ENCODE results near the gene YLPM1. TPM values are rescaled to one million over a fixed set of nuclear protein-coding genes. Genes with fewer than 3 reads are reported as not detected.

YLPM1 gene
- polyA plus RNA-seq, 1 of the 3 experiments (the other 2 are of a cell fraction), result 14.0 TPM

GRCh38 chr14:74871819-74872218, 108.7 kb downstream of the YLPM1 start:
- ChIA-PET POLR2A (no interaction called here), CTCF (interaction anchor here (1.0 to 17.2 kb wide), 4 partner anchors 10 to 216 kb away, joined by 4 to 134 read pairs (median 52); no protein-coding TSS in a partner anchor)
- no peak for TF ChIP-seq USF1 (IDR thresholded peaks at IDR 0.05; ENCODE audit: borderline replicate concordance, low read depth)
- no peak for TF ChIP-seq RXRA (IDR thresholded peaks at IDR 0.05; ENCODE audit: borderline replicate concordance, low read depth)
- TF ChIP-seq EP300 (IDR thresholded peaks at IDR 0.05; ENCODE audit: borderline replicate concordance in 1 of 2, low read depth in 1 of 2, low read length in 1 of 2), result no peak
- no peak for TF ChIP-seq POLR2AphosphoS5 (IDR thresholded peaks at IDR 0.05; ENCODE audit: low read depth, low read length)
- TF ChIP-seq TAF1 (IDR thresholded peaks at IDR 0.05; ENCODE audit: borderline replicate concordance, low read depth, low read length), result no peak
- TF ChIP-seq ZBTB33 (IDR thresholded peaks at IDR 0.05; ENCODE audit: borderline replicate concordance, low read depth), result no peak
- no peak for TF ChIP-seq RAD21 (IDR thresholded peaks at IDR 0.05; ENCODE audit: low read length)
- no peak for TF ChIP-seq RCOR1 (IDR thresholded peaks at IDR 0.05; ENCODE audit: low read length)
- no peak for TF ChIP-seq JUND (IDR thresholded peaks at IDR 0.05)
- TF ChIP-seq USF2 (IDR thresholded peaks at IDR 0.05; ENCODE audit: borderline replicate concordance, low read depth, low read length), result no peak
- no peaks in the 10 kb centered on the region for H3K36me3 ChIP-seq (replicated peaks in 1 of 2; ENCODE audit: control insufficient read depth in 1 of 2, insufficient read depth in 2 of 2, low read length in 1 of 2)
- H3K9me2 ChIP-seq, result no peaks in the 10 kb centered on the region
- H3K27me3 ChIP-seq (ENCODE audit: insufficient read depth), result no peaks in the 10 kb centered on the region
- DNase-seq, result no peak
- no peak overlapping the region for H3K27ac ChIP-seq (ENCODE audit: low read depth in 2 of 2, low read length in 1 of 2)
- H3K9me3 ChIP-seq, result no peaks in the 10 kb centered on the region
- H3K4me3 ChIP-seq (ENCODE audit: low read depth in 2 of 2, low read length in 1 of 2), result no peak overlapping the region
- H4K20me1 ChIP-seq (ENCODE audit: insufficient read depth), result no peaks in the 10 kb centered on the region
- H3K4me2 ChIP-seq, result no peak overlapping the region
- peaks cover 0 to 4% of the 10 kb centered on the region in 2 experiments; a peak in 1 of 4 replicates for H3K4me1 ChIP-seq (ENCODE audit: control insufficient read depth in 1 of 2, insufficient read depth in 2 of 2, low read depth in 1 of 2, low read length in 1 of 2)
- no peaks in the 10 kb centered on the region for H3F3A ChIP-seq (replicated peaks; ENCODE audit: insufficient read depth)
- H2AFZ ChIP-seq (ENCODE audit: low read depth), result no peak overlapping the region
- no peaks in the 10 kb centered on the region for H3K79me2 ChIP-seq (ENCODE audit: insufficient read depth)
- WGBS (ENCODE audit: low lambda C conversion rate), result 86% methylated on average over 4 of the region's 4 CpGs
- H3K9ac ChIP-seq, result no peak overlapping the region

GRCh38 chr14:74875204-74875603, 112.1 kb downstream of the YLPM1 start:
- no peak overlapping the region for H3K4me3 ChIP-seq (ENCODE audit: low read depth in 2 of 2, low read length in 1 of 2)
- H3K27me3 ChIP-seq (ENCODE audit: insufficient read depth), result no peaks in the 10 kb centered on the region
- no peaks in the 10 kb centered on the region for H3K79me2 ChIP-seq (ENCODE audit: insufficient read depth)
- WGBS (ENCODE audit: low lambda C conversion rate), result 91% methylated on average over 5 of the region's 5 CpGs
- no peaks in the 10 kb centered on the region for H3K36me3 ChIP-seq (replicated peaks in 1 of 2; ENCODE audit: control insufficient read depth in 1 of 2, insufficient read depth in 2 of 2, low read length in 1 of 2)
- ChIA-PET POLR2A (no interaction called here), CTCF (interaction anchor here (1.1 to 17.2 kb wide), 3 partner anchors 14 to 32 kb away, joined by 3 to 134 read pairs (median 94); no protein-coding TSS in a partner anchor)
- TF ChIP-seq FOSL2 (IDR thresholded peaks at IDR 0.05; ENCODE audit: borderline replicate concordance, low read depth) (no peak), USF1 (IDR thresholded peaks at IDR 0.05; ENCODE audit: borderline replicate concordance, low read depth) (no peak), FOXM1 (IDR thresholded peaks at IDR 0.05; ENCODE audit: low read depth) (no peak), USF2 (IDR thresholded peaks at IDR 0.05; ENCODE audit: borderline replicate concordance, low read depth, low read length) (no peak), EZH2phosphoT487 (IDR thresholded peaks at IDR 0.05; ENCODE audit: borderline replicate concordance, low read depth) (no peak), NFIC (IDR thresholded peaks at IDR 0.05; ENCODE audit: borderline replicate concordance) (no peak), SIN3A (IDR thresholded peaks at IDR 0.05; ENCODE audit: borderline replicate concordance, low read depth, low read length) (no peak), RXRA (IDR thresholded peaks at IDR 0.05; ENCODE audit: borderline replicate concordance, low read depth) (no peak)
- no peak overlapping the region for H3K4me2 ChIP-seq
- no peak overlapping the region for H2AFZ ChIP-seq (ENCODE audit: low read depth)
- H3K9me3 ChIP-seq, result no peaks in the 10 kb centered on the region
- no peak for DNase-seq
- no peak overlapping the region for H3K9ac ChIP-seq
- H3K9me2 ChIP-seq, result no peaks in the 10 kb centered on the region
- no peak overlapping the region for H3K27ac ChIP-seq (ENCODE audit: low read depth in 2 of 2, low read length in 1 of 2)
- H3F3A ChIP-seq (replicated peaks; ENCODE audit: insufficient read depth), result no peaks in the 10 kb centered on the region
- H3K4me1 ChIP-seq (ENCODE audit: control insufficient read depth in 1 of 2, insufficient read depth in 2 of 2, low read depth in 1 of 2, low read length in 1 of 2), result no peaks in the 10 kb centered on the region
- no peaks in the 10 kb centered on the region for H4K20me1 ChIP-seq (ENCODE audit: insufficient read depth)
